Lung (tissue), 12 donors: ENCODE data around the gene TMEM108. TPM values are rescaled to one million over a fixed set of nuclear protein-coding genes. Genes with fewer than 3 reads are reported as not detected.

Experiments
- ATAC-seq: fragments of 200-7000 bp; cut with Tn5 transposase; one replicate; pipeline ENCODE4 v1.9.1; 2020; ENCODE audit warnings: moderate number of reproducible peaks; ENCODE audit not compliant: insufficient read depth, low FRiP score
- DNase-seq, 3 donors: peaks; one replicate each; pipeline ENCODE4 v3.0.0-alpha.2; 2013 to 2017
- H3K27ac ChIP-seq, 2 donors: one replicate each; pipeline ENCODE4 v1.5.1; 2013; ENCODE audit warnings: mild to moderate bottlenecking in 2 of 2, moderate library complexity in 2 of 2, control low read depth in 1 of 2, inconsistent platforms in 1 of 2, low read depth in 1 of 2, low read length in 1 of 2
- H3K27me3 ChIP-seq, 3 donors: one replicate each; pipeline ENCODE4 v1.5.1; 2013; ENCODE audit warnings: low read length in 2 of 3; ENCODE audit not compliant: control insufficient read depth in 3 of 3, insufficient read depth in 3 of 3
- H3K36me3 ChIP-seq, 4 donors: one replicate each; pipeline ENCODE4 v1.5.1; 2013; ENCODE audit warnings: low read length in 4 of 4, mild to moderate bottlenecking in 1 of 4, moderate library complexity in 1 of 4; ENCODE audit not compliant: control insufficient read depth in 4 of 4, insufficient read depth in 4 of 4
- H3K4me1 ChIP-seq, 5 donors: one replicate each; pipeline ENCODE4 v1.5.1; 2013; ENCODE audit warnings: low read length in 5 of 5, mild to moderate bottlenecking in 2 of 5, moderate library complexity in 1 of 5; ENCODE audit not compliant: control insufficient read depth in 5 of 5, insufficient read depth in 5 of 5
- H3K4me3 ChIP-seq: one replicate; pipeline ENCODE4 v1.5.1; 2013; ENCODE audit warnings: mild to moderate bottlenecking, control low read depth, moderate library complexity
- H3K9ac ChIP-seq, 2 donors: one replicate each; pipeline ENCODE4 v1.5.1; 2013; ENCODE audit warnings: low read length in 2 of 2, control low read depth in 1 of 2; ENCODE audit not compliant: insufficient read depth in 1 of 2
- H3K9me3 ChIP-seq, 4 donors: one replicate each; pipeline ENCODE4 v1.5.1; 2013; ENCODE audit warnings: low read length in 3 of 4, mild to moderate bottlenecking in 1 of 4, moderate library complexity in 1 of 4; ENCODE audit not compliant: control insufficient read depth in 4 of 4, insufficient read depth in 3 of 4
- WGBS, 2 donors: extraction: QIAGEN DNeasy Blood & Tissue Kit; methylation state at CpG; one replicate each; pipeline ENCODE4 v1.1.7; 2013; 5-methylcytosine and 5-hydroxymethylcytosine counted together
- polyA plus RNA-seq, 2 donors: library from polyadenylated mRNA; stranded (reverse); fragments of 200-250 nt; gene quantifications; one replicate each; pipeline ENCODE4 v1.2.1, GENCODE V29; 2013
- total RNA-seq, 2 donors: library from RNA; depleted of rRNA in 1 of 2; stranded (reverse); fragments of >200 nt in 1 of 2; gene quantifications; one replicate each; pipeline ENCODE4 v1.2.1, GENCODE V29; 2014 to 2021
- TF ChIP-seq, protein P1 (sequence below): IDR thresholded peaks from 2 replicates; pipeline ENCODE4 v1.5.1; 2012; ENCODE audit warnings: mild to moderate bottlenecking; ENCODE audit errors: control extremely low read depth, extremely low read depth
- donor health status: control.
- donor health status: control.
- donor health status: Bipolar disorder and iron deficiency.
- donor health status: healthy.
- donor health status: DM: yes; HTN: yes; CAD: no.

TMEM108 gene
- total and polyA plus RNA-seq, 4 donors, result 3.0 to 16.9 (median 7.6) TPM

GRCh38 chr3:133162265-133162664 lies 124.1 kb downstream of the TMEM108 start:
- Histone ChIP-seq H3K4me1 (peaks cover 0 to 11% (median 5%) of the 10 kb centered on the region in 5 donors), H3K9ac (no peak overlapping the region), H3K27ac (no peak overlapping the region), H3K27me3 (no peaks in the 10 kb centered on the region), H3K36me3 (no peaks in the 10 kb centered on the region), H3K4me3 (no peak overlapping the region), H3K9me3 (no peaks in the 10 kb centered on the region)
- peak in 1 of 3 donors; percentile 50 for DNase-seq
- ATAC-seq, result no peak
- TF ChIP-seq, protein P1, sequence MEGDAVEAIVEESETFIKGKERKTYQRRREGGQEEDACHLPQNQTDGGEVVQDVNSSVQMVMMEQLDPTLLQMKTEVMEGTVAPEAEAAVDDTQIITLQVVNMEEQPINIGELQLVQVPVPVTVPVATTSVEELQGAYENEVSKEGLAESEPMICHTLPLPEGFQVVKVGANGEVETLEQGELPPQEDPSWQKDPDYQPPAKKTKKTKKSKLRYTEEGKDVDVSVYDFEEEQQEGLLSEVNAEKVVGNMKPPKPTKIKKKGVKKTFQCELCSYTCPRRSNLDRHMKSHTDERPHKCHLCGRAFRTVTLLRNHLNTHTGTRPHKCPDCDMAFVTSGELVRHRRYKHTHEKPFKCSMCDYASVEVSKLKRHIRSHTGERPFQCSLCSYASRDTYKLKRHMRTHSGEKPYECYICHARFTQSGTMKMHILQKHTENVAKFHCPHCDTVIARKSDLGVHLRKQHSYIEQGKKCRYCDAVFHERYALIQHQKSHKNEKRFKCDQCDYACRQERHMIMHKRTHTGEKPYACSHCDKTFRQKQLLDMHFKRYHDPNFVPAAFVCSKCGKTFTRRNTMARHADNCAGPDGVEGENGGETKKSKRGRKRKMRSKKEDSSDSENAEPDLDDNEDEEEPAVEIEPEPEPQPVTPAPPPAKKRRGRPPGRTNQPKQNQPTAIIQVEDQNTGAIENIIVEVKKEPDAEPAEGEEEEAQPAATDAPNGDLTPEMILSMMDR, result no peak

DNA sequence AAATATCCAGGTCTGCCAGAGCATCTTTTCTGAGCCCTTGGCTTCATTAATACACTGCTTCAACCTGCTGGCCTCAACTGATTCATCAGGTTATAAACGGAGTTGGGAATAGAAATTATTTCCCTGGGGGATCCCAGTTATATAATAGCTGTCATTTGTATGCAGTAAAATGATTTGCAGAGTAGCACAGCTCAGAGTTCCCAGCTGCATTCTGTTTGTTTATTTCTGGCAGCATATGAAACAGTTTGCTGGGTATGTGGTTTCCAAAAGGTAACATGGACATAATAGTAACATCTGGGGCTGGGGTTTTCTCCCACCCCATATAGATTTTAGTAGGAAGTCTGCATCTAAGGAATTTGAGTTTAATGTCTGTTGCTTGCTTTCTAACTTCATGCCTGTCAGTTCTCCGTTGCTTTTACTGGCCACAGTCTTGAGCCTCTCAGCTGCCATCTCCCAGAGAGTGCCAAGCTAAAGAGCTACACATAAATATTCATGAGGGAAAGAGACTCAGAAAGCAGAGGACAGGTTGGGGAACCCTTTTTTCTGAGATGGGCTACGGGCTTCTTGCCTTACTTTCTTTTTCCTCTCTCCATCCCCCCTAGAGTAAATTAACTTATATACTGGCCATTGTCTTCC lies 124.6 kb downstream of the TMEM108 start:
- peaks cover 0 to 11% (median 5%) of the 10 kb centered on the region in 5 donors for H3K4me1 ChIP-seq

GRCh38 chr3:133167340-133168024 lies 129.3 kb downstream of the TMEM108 start:
- TF ChIP-seq, protein P1, result no peak
- no peaks in the 10 kb centered on the region for H3K9me3 ChIP-seq
- peaks cover 0 to 9% (median under 1%) of the 10 kb centered on the region in 5 donors for H3K4me1 ChIP-seq
- no peak overlapping the region for H3K27ac ChIP-seq
- ATAC-seq (no peak), DNase-seq (no peak)
- H3K27me3 ChIP-seq, result no peaks in the 10 kb centered on the region
- no peaks in the 10 kb centered on the region for H3K36me3 ChIP-seq
- no peak overlapping the region for H3K4me3 ChIP-seq
- no peak overlapping the region for H3K9ac ChIP-seq
- WGBS, 2 donors, result 94 to 97% methylated on average over 32 to 36 of the region's 36 CpGs

More for the DNA sequence above, 124.6 kb downstream of the TMEM108 start:
- H3K9ac ChIP-seq, result no peak overlapping the region
- H3K36me3 ChIP-seq, result no peaks in the 10 kb centered on the region
- TF ChIP-seq, protein P1, result no peak
- peak in 2 of 3 donors; percentile 29 to 46 for DNase-seq
- H3K9me3 ChIP-seq, result no peaks in the 10 kb centered on the region
- no peaks in the 10 kb centered on the region for H3K27me3 ChIP-seq
- no peak for ATAC-seq
- no peak overlapping the region for H3K4me3 ChIP-seq
- WGBS, 2 donors, result 73 to 78% methylated on average over 3 of the region's 3 CpGs
- no peak overlapping the region for H3K27ac ChIP-seq
